ENCODE data around the gene VMAC.

VMAC gene

DNA sequence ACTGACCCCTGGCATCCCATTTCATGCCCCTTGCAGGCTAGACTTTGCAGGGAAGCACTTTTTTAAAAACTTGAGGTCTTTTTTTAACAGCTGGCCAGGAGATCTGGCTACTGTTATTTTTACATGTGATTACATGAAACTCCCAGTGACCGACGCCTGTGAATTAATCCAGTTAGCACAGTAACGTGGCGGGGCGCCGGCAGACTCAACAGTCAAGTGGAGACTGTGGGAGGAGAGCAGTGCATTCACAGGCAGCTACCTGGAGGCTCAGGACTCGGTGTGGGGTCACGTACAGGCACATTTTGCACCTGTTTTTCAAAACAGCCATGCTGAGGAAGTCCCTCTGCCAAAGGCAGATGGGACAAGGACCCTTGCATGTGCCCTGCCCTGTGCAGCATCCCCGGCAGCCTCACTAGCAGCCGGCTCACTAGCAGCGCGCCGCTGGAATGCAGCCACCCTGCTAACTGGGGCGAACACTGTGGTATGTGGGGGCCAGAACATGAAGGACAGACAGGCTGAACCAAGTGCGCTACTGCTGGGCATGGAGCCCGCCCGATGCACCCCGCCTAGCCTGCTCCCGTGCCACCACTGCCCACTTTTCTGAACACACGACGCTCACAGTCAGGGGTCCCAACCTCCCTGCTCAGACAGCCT is 28.1 kb downstream of the VMAC start:
- no peak overlapping the region for H3K4me3 ChIP-seq (ENCODE audit: low read depth, low read length)
- TF ChIP-seq, protein P1, sequence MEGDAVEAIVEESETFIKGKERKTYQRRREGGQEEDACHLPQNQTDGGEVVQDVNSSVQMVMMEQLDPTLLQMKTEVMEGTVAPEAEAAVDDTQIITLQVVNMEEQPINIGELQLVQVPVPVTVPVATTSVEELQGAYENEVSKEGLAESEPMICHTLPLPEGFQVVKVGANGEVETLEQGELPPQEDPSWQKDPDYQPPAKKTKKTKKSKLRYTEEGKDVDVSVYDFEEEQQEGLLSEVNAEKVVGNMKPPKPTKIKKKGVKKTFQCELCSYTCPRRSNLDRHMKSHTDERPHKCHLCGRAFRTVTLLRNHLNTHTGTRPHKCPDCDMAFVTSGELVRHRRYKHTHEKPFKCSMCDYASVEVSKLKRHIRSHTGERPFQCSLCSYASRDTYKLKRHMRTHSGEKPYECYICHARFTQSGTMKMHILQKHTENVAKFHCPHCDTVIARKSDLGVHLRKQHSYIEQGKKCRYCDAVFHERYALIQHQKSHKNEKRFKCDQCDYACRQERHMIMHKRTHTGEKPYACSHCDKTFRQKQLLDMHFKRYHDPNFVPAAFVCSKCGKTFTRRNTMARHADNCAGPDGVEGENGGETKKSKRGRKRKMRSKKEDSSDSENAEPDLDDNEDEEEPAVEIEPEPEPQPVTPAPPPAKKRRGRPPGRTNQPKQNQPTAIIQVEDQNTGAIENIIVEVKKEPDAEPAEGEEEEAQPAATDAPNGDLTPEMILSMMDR (IDR thresholded peaks at IDR 0.05; ENCODE audit: low read depth, low read length, missing control alignments): no peak
- no peak for DNase-seq (ENCODE audit: low read depth)

DNA sequence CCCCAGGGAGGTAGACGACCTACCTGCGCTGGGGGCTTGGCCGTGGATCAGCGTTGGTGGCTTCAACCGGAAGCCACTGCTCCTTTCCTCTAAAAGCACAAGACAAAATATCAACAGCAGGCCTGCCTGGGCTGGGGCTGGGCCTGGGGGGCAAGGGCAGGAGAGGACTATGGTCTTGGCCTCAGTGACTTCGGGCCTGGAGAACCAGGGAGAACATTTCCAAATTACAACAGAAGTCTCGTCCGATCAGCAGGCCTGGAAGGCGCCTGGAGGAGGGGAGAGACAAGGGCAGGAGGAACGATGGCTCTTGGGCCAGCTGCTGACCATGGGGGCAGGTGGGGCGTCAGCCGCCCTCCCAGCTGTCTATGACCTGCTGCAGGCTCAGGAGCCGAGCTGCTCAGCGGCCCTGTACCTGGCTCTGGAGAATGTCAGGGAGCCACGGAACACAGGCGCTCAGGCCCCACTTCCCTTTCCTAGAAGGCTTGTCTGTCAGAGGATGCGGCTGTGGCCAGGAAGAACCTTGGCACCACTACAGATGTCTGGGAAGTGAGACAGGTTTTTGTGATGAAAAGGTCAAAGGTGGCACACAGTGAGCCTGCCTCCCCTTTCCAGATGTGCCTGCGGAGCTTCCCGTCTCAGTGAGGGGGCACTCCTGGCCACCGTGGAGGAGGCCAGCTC is 28.9 kb downstream of the VMAC start:
- DNase-seq (ENCODE audit: low read depth): no peak
- TF ChIP-seq, protein P1 (IDR thresholded peaks at IDR 0.05; ENCODE audit: low read depth, low read length, missing control alignments): no peak

GRCh38 chr19:5934069-5934401 is 29.4 kb downstream of the VMAC start:
- DNase-seq (ENCODE audit: low read depth): no peak
- TF ChIP-seq, protein P1 (IDR thresholded peaks at IDR 0.05; ENCODE audit: low read depth, low read length, missing control alignments): no peak
- H3K4me3 ChIP-seq (ENCODE audit: low read depth, low read length): no peak overlapping the region

More for the DNA sequence above, 28.9 kb downstream of the VMAC start:
- H3K4me3 ChIP-seq (ENCODE audit: low read depth, low read length): no peak overlapping the region

GRCh38 chr19:5934774-5935472 is 30.3 kb downstream of the VMAC start:
- TF ChIP-seq, protein P1 (IDR thresholded peaks at IDR 0.05; ENCODE audit: low read depth, low read length, missing control alignments): no peak
- no peak overlapping the region for H3K4me3 ChIP-seq (ENCODE audit: low read depth, low read length)
- DNase-seq (ENCODE audit: low read depth): no peak

- H3K4me3 ChIP-seq (ENCODE audit: low read depth, low read length): no peak overlapping the region
- TF ChIP-seq, protein P1 (IDR thresholded peaks at IDR 0.05; ENCODE audit: low read depth, low read length, missing control alignments): no peak
- no peak for DNase-seq (ENCODE audit: low read depth)
Measured at GRCh38 chr19:5935473-5936291, 31.0 kb downstream of the VMAC start.

DNA sequence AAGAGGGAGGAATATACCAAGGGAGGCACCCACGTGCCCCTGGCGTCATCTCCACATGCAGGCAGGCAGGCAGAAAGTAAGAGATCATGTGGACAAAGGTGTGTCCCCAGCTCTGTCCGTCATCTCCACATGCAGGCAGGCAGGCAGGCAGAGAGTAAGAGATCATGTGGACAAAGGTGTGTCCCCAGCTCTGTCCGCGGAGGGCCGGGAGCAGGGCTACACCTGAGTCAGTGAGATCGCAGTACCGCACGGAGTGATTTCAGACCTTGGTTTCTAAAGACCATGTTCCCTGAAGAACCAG is 31.6 kb downstream of the VMAC start:
- no peak overlapping the region for H3K4me3 ChIP-seq (ENCODE audit: low read depth, low read length)
- TF ChIP-seq, protein P1 (IDR thresholded peaks at IDR 0.05; ENCODE audit: low read depth, low read length, missing control alignments): no peak
- DNase-seq (ENCODE audit: low read depth): no peak

Measured in GM12864 (cell line).